GM23248 (cell line): ENCODE measurements around the gene HOXA6. TPM values are rescaled to one million over a fixed set of nuclear protein-coding genes. Genes with fewer than 3 reads are reported as not detected.

ENCODE experiments used
- DNase-seq: peaks from one replicate; pipeline ENCODE4 v3.0.0-alpha.2; 2015
- H2AFZ ChIP-seq: fragments of 200-600 bp; sonication (generic); 2 replicates; pipeline ENCODE4 v1.6.1; 2016; ENCODE audit warnings: antibody characterized with exemption
- H3F3A ChIP-seq: fragments of 200-600 bp; sonication (generic); 2 replicates; pipeline ENCODE4 v1.6.1; 2016; ENCODE audit warnings: mild to moderate bottlenecking, antibody characterized with exemption, mixed run types; ENCODE audit not compliant: insufficient read depth
- H3K27ac ChIP-seq: fragments of 200-600 bp; sonication (generic); 2 replicates; pipeline ENCODE4 v1.5.1; 2016; ENCODE audit warnings: mild to moderate bottlenecking
- H3K27me3 ChIP-seq: fragments of 200-600 bp; sonication (generic); replicated peaks from 2 replicates; pipeline ENCODE4 v1.6.1; 2016; ENCODE audit warnings: mild to moderate bottlenecking; ENCODE audit not compliant: insufficient read depth
- H3K36me3 ChIP-seq: fragments of 200-600 bp; sonication (generic); 2 replicates; pipeline ENCODE4 v1.6.1; 2016; ENCODE audit warnings: low read depth, mild to moderate bottlenecking
- H3K4me1 ChIP-seq: fragments of 200-600 bp; sonication (generic); 2 replicates; pipeline ENCODE4 v1.6.1; 2016; ENCODE audit warnings: mild to moderate bottlenecking; ENCODE audit not compliant: insufficient read depth
- H3K4me2 ChIP-seq: fragments of 200-600 bp; sonication (generic); one replicate; pipeline ENCODE4 v1.6.1; 2016; ENCODE audit warnings: mild to moderate bottlenecking; ENCODE audit not compliant: unreplicated experiment
- H3K4me3 ChIP-seq: fragments of 200-600 bp; sonication (generic); 2 replicates; pipeline ENCODE4 v1.5.1; 2016; ENCODE audit warnings: mild to moderate bottlenecking
- H3K79me2 ChIP-seq: fragments of 200-600 bp; sonication (generic); 2 replicates; pipeline ENCODE4 v1.6.1; 2016; ENCODE audit warnings: mild to moderate bottlenecking; ENCODE audit not compliant: insufficient read depth
- H3K9ac ChIP-seq: fragments of 200-600 bp; sonication (generic); 2 replicates; pipeline ENCODE4 v1.6.1; 2016; ENCODE audit warnings: mild to moderate bottlenecking
- H3K9me2 ChIP-seq: fragments of 200-600 bp; sonication (generic); 2 replicates; pipeline ENCODE4 v1.6.1; 2016; ENCODE audit warnings: mixed run types, mild to moderate bottlenecking, moderate library complexity; ENCODE audit not compliant: insufficient read depth
- H3K9me3 ChIP-seq: fragments of 200-600 bp; sonication (generic); one replicate; pipeline ENCODE4 v1.6.1; 2017; ENCODE audit warnings: low read depth
- H4K20me1 ChIP-seq: fragments of 200-600 bp; sonication (generic); 2 replicates; pipeline ENCODE4 v1.6.0; 2016; ENCODE audit not compliant: insufficient read depth
- EZH2 ChIP-seq: fragments of 200-600 bp; sonication (generic); IDR thresholded peaks from 2 replicates; pipeline ENCODE4 v1.6.1; 2018; ENCODE audit warnings: antibody characterized with exemption, mild to moderate bottlenecking; ENCODE audit not compliant: insufficient read depth, poor library complexity, severe bottlenecking
- EZH2phosphoT487 ChIP-seq: fragments of 200-600 bp; sonication (generic); IDR thresholded peaks from 2 replicates; pipeline ENCODE4 v1.6.1; 2018; ENCODE audit warnings: antibody characterized with exemption, moderate library complexity, mild to moderate bottlenecking, low read depth; ENCODE audit not compliant: insufficient read depth
- WGBS, 2 experiments: methylation state at CpG; one replicate each; pipeline ENCODE4 v1.1.6; 2015 to 2017; ENCODE audit warnings: low lambda C conversion rate in 2 of 2, low coverage in 1 of 2; ENCODE audit errors: missing lambda C conversion rate in 2 of 2; 5-methylcytosine and 5-hydroxymethylcytosine counted together
- in situ Hi-C: fragments of 300-500 bp; cut with MboI; formaldehyde crosslinking; loops from 2 replicates; pipeline ENCODE4 v1.15.0; 2020
- polyA plus RNA-seq: library from polyadenylated mRNA; unstranded; fragments of >200 nt; fragmentation: Nextera tagmentation; extraction: Ambion mirVana; gene quantifications from 2 replicates; pipeline ENCODE4 v1.2.1, GENCODE V29; 2016
- total RNA-seq: library from RNA; depleted of rRNA; stranded (reverse); fragments of >200 nt; shearing (Covaris generic); gene quantifications from 2 replicates; pipeline ENCODE4 v1.2.3, GENCODE V29; 2014

The HOXA6 gene
- total and polyA plus RNA-seq, 2 experiments from 2014 or later: 3.2 to 3.5 TPM

- no peak for TF ChIP-seq EZH2
- no peak for TF ChIP-seq EZH2phosphoT487
- Histone ChIP-seq H3K9me3 (no peaks in the 10 kb centered on the region), H3K36me3 (peaks cover 21% of the 10 kb centered on the region), H4K20me1 (no peaks in the 10 kb centered on the region), H3K79me2 (peaks cover 58% of the 10 kb centered on the region), H2AFZ (no peak overlapping the region), H3K4me2 (no peak overlapping the region), H3K27me3 (no peaks in the 10 kb centered on the region), H3K9me2 (no peaks in the 10 kb centered on the region), H3K27ac (no peak overlapping the region), H3F3A (peaks cover 23% of the 10 kb centered on the region), H3K4me1 (peaks cover 14% of the 10 kb centered on the region), H3K9ac (no peak overlapping the region), H3K4me3 (no peak overlapping the region)
- WGBS, 2 experiments: 95 to 97% methylated on average over 1 of the region's 1 CpG
- DNase-seq: no peak
- in situ Hi-C loops: no loop called here
Observed at GRCh38 chr7:27138472-27138871, 9.1 kb downstream of the HOXA6 start.

GRCh38 chr7:27137640-27138315, 9.8 kb downstream of the HOXA6 start:
- H3K9me2 ChIP-seq: no peaks in the 10 kb centered on the region
- no peak overlapping the region for H3K27ac ChIP-seq
- no peaks in the 10 kb centered on the region for H3K9me3 ChIP-seq
- H3K36me3 ChIP-seq: peaks cover 21% of the 10 kb centered on the region
- WGBS, 2 experiments: 83% methylated on average over 2 of the region's 2 CpGs
- H3K79me2 ChIP-seq: peaks cover 62% of the 10 kb centered on the region
- DNase-seq: no peak
- no peak overlapping the region for H3K4me3 ChIP-seq
- in situ Hi-C loops: no loop called here
- H3K4me1 ChIP-seq: peaks cover 14% of the 10 kb centered on the region
- TF ChIP-seq EZH2: no peak
- TF ChIP-seq EZH2phosphoT487: no peak
- H4K20me1 ChIP-seq: no peaks in the 10 kb centered on the region
- no peak overlapping the region for H2AFZ ChIP-seq
- H3K9ac ChIP-seq: no peak overlapping the region
- H3K4me2 ChIP-seq: no peak overlapping the region
- no peaks in the 10 kb centered on the region for H3K27me3 ChIP-seq
- H3F3A ChIP-seq: peaks cover 30% of the 10 kb centered on the region

- H3K4me2 ChIP-seq: peak overlapping the region; percentile 48
- peak overlapping the region; percentile 49 for H3K9ac ChIP-seq
- peaks cover 39% of the 10 kb centered on the region for H3F3A ChIP-seq
- H3K36me3 ChIP-seq: peaks cover 7% of the 10 kb centered on the region
- no peak overlapping the region for H2AFZ ChIP-seq
- TF ChIP-seq EZH2phosphoT487 (0 out of 2 replicates have a peak, but pooled peaks have one; percentile 76), EZH2 (no peak)
- no peaks in the 10 kb centered on the region for H3K9me2 ChIP-seq
- no peaks in the 10 kb centered on the region for H3K9me3 ChIP-seq
- H3K79me2 ChIP-seq: peaks cover 75% of the 10 kb centered on the region
- H3K27ac ChIP-seq: peak overlapping the region; percentile 82
- no peaks in the 10 kb centered on the region for H4K20me1 ChIP-seq
- H3K4me1 ChIP-seq: peaks cover 23% of the 10 kb centered on the region
- in situ Hi-C loops: no loop called here
- DNase-seq: peak; percentile 96
- 0 to 2% methylated on average over 2 of the region's 2 CpGs for WGBS, 2 experiments
- H3K27me3 ChIP-seq: no peaks in the 10 kb centered on the region
- 0 out of 2 replicates have a peak overlapping the region, but pooled peaks have one; percentile 10 for H3K4me3 ChIP-seq
Observed at GRCh38 chr7:27134392-27134791, 13.2 kb downstream of the HOXA6 start.

- TF ChIP-seq EZH2 (no peak), EZH2phosphoT487 (no peak)
- DNase-seq: no peak
- H3K4me3 ChIP-seq: 0 out of 2 replicates have a peak overlapping the region, but pooled peaks have one; percentile 10
Observed at GRCh38 chr7:27133409-27134231, 14.0 kb downstream of the HOXA6 start.

More at GRCh38 chr7:27133409-27134231, 14.0 kb downstream of the HOXA6 start:
- H3K4me2 ChIP-seq: peak overlapping the region; percentile 48
- in situ Hi-C loops: no loop called here
- H4K20me1 ChIP-seq: no peaks in the 10 kb centered on the region
- no peaks in the 10 kb centered on the region for H3K9me3 ChIP-seq
- H3K36me3 ChIP-seq: peaks cover 7% of the 10 kb centered on the region
- peak overlapping the region; percentile 49 for H3K9ac ChIP-seq
- 86 to 87% methylated on average over 18 of the region's 18 CpGs for WGBS, 2 experiments
- no peak overlapping the region for H2AFZ ChIP-seq
- H3F3A ChIP-seq: peaks cover 39% of the 10 kb centered on the region
- peaks cover 23% of the 10 kb centered on the region for H3K4me1 ChIP-seq
- no peaks in the 10 kb centered on the region for H3K9me2 ChIP-seq
- peak overlapping the region; percentile 82 for H3K27ac ChIP-seq
- H3K79me2 ChIP-seq: peaks cover 73% of the 10 kb centered on the region
- no peaks in the 10 kb centered on the region for H3K27me3 ChIP-seq
